Measurements from ENCODE around the gene ENKD1.

Gene ENKD1

DNA sequence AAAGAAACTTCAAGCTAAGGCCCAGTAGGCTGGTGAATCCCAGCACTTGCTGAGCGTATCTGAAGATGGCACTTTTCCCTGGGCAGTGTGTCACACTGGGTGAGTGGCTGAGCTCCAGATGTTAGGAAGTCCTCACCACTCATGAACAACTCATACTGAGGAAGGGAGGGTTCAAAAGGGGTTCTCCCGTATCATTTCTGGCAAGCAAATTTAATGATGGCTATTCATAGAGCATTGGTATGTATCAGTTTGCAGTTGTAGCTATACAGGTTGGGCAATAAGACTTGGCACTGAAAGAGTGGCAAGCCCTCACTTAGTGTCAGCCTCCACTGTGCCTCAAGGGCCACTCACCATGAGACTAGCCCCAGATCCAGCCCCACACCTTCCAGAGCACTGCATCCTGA lies 41.8 kb upstream of the ENKD1 start:
- no peak for DNase-seq (ENCODE audit: low spot score)
- TF ChIP-seq, protein P1, sequence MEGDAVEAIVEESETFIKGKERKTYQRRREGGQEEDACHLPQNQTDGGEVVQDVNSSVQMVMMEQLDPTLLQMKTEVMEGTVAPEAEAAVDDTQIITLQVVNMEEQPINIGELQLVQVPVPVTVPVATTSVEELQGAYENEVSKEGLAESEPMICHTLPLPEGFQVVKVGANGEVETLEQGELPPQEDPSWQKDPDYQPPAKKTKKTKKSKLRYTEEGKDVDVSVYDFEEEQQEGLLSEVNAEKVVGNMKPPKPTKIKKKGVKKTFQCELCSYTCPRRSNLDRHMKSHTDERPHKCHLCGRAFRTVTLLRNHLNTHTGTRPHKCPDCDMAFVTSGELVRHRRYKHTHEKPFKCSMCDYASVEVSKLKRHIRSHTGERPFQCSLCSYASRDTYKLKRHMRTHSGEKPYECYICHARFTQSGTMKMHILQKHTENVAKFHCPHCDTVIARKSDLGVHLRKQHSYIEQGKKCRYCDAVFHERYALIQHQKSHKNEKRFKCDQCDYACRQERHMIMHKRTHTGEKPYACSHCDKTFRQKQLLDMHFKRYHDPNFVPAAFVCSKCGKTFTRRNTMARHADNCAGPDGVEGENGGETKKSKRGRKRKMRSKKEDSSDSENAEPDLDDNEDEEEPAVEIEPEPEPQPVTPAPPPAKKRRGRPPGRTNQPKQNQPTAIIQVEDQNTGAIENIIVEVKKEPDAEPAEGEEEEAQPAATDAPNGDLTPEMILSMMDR (IDR thresholded peaks at IDR 0.05) = no peak
- Histone ChIP-seq H3K27ac (no peak overlapping the region), H3K4me3 (no peak overlapping the region)

DNA sequence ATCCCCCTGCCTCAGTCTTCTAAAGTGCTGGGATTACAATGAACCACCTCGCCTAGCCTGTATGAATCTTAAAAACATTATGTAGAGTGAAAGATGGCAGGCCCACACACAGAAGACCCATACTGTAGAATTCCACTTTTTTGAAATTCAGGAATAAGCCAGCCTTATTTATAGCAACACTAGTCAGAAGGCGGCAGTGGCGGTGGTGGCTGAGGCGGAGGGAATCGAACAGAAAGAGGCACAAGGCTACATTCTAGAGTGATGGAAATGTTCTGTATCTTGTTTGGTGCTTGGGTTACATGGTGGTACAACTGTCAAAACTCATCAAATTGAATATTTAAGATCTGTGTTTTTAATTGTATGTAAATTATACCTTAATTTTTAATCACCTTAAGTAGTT lies 41.2 kb upstream of the ENKD1 start:
- TF ChIP-seq, protein P1 (IDR thresholded peaks at IDR 0.05) = no peak
- no peak for DNase-seq (ENCODE audit: low spot score)
- no peak overlapping the region for H3K27ac ChIP-seq
- H3K4me3 ChIP-seq = no peak overlapping the region

DNA sequence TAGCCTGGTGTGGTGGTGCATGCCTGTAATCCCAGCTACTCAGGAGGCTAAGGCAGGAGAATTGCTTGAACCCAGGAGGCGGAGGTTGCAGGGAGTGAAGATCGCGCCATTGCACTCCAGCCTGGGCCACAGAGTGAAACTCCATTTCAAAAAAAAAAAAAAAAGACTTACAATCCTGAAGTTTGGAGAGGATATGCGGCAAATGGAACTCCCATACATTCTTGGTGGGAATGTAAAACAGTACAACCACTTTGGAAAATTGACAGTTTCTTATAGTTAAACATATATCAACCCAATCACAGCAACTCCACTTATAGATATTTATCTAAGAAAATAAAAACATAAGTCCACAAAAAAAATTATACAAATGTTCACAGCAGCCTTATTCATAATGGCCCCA lies 40.7 kb upstream of the ENKD1 start:
- Histone ChIP-seq H3K27ac (no peak overlapping the region), H3K4me3 (no peak overlapping the region)
- TF ChIP-seq, protein P1 (IDR thresholded peaks at IDR 0.05) = no peak
- DNase-seq (ENCODE audit: low spot score) = no peak

DNA sequence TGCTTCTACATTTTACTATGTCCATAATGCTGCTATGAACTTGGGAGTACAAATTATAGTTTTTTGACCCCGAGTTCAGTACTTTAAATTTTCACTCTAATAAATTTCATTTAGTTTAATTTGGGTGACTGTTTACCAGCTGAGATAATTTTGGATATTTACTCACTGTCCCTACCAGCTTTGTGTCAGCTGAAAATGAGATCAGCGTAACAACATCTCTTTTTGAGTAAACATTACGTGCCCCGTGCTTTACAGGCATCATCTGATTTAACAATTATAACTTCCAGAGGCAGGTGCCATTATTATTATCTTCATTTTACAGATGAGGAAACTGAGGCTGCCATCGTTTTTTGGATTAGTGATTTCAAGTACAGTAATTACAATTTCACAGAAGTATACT lies 37.6 kb upstream of the ENKD1 start:
- no peak overlapping the region for H3K4me3 ChIP-seq
- TF ChIP-seq, protein P1 (IDR thresholded peaks at IDR 0.05) = no peak
- no peak for DNase-seq (ENCODE audit: low spot score)
- H3K27ac ChIP-seq = no peak overlapping the region

DNA sequence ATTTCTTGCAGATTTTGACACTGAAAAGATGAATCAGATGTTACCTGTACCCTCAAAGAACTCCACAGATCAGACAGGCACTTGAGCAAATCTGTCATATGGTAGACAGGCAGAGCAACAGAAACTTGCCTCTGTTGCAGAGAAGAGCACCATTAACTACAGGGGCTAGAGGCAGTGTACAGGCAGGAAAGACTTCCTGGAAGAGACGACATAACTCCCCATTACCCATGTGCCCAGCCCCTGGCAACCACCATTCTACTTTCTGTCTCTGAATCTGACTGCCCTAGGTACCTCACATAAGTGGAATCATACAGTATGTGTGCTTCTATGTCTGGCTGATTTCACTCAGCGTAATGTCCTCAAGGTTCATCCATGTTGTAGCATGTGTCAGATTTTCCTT lies 37.1 kb upstream of the ENKD1 start:
- TF ChIP-seq, protein P1 (IDR thresholded peaks at IDR 0.05) = no peak
- no peak for DNase-seq (ENCODE audit: low spot score)
- no peak overlapping the region for H3K27ac ChIP-seq
- no peak overlapping the region for H3K4me3 ChIP-seq

DNA sequence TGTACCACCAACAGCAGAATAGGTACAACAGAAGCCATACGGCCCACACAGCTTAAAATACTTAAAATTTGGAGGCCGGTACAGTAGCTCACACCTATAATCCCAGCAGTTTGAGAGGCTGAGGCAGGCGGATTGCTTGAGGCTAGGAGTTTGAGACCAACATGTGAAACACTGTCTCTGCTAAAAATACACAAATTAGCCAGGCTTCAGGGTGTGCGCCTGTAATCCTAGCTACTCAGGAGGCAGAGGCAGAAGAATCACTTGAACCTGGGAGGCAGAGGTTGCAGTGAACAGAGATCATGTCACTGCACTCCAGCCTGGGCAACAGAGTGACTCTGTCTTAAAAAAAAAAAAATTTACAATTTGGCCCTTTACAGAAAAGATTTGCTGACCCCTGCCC lies 35.6 kb upstream of the ENKD1 start:
- Histone ChIP-seq H3K27ac (no peak overlapping the region), H3K4me3 (no peak overlapping the region)
- no peak for DNase-seq (ENCODE audit: low spot score)
- TF ChIP-seq, protein P1 (IDR thresholded peaks at IDR 0.05) = no peak

DNA sequence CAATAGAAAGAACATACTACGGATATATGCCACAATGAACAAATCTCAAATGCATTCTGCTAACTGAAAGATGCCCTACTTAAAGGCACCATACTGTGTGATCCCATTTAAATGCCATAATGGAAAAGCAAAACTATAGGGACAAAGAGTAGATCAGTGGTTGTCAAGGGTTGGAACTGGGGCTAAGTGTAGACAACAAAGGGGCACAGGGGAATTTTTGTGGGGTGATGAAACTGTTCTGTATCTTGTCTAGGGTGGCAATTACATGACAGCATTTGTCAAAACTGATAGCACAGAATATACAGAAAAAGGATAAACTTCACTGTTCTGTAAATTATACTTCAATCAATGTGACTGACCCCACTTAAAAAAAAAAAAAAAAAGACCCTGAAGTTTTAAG lies 34.9 kb upstream of the ENKD1 start:
- DNase-seq (ENCODE audit: low spot score) = no peak
- Histone ChIP-seq H3K4me3 (no peak overlapping the region), H3K27ac (no peak overlapping the region)
- TF ChIP-seq, protein P1 (IDR thresholded peaks at IDR 0.05) = no peak

Measured in coronary artery (tissue), 2 donors.